ENCODE data around the gene CACNA1D.

The CACNA1D gene

GRCh38 chr3:53813229-53813628 lies 318.8 kb downstream of the CACNA1D start:
- no peak for DNase-seq

GRCh38 chr3:53813876-53814275 lies 319.5 kb downstream of the CACNA1D start:
- DNase-seq: no peak

GRCh38 chr3:53815067-53815466 lies 320.7 kb downstream of the CACNA1D start:
- DNase-seq: no peak

- DNase-seq: no peak
Measured at GRCh38 chr3:53815651-53816050, 321.2 kb downstream of the CACNA1D start.

- no peak for DNase-seq
Measured at GRCh38 chr3:53816425-53816824, 322.0 kb downstream of the CACNA1D start.

- DNase-seq: no peak
Measured at GRCh38 chr3:53817211-53817610, 322.8 kb downstream of the CACNA1D start.

GRCh38 chr3:53817809-53818208 lies 323.4 kb downstream of the CACNA1D start:
- no peak for DNase-seq

GRCh38 chr3:53818221-53819162 lies 324.1 kb downstream of the CACNA1D start:
- DNase-seq: no peak

- no peak for DNase-seq
Measured at GRCh38 chr3:53819163-53819868, 324.9 kb downstream of the CACNA1D start.

- no peak for DNase-seq
Measured at GRCh38 chr3:53820084-53820483, 325.7 kb downstream of the CACNA1D start.

GRCh38 chr3:53820756-53821580 lies 326.6 kb downstream of the CACNA1D start:
- no peak for DNase-seq

GRCh38 chr3:53821631-53822121 lies 327.3 kb downstream of the CACNA1D start:
- DNase-seq: no peak

GRCh38 chr3:53822331-53822741 lies 327.9 kb downstream of the CACNA1D start:
- no peak for DNase-seq

- no peak for DNase-seq
Measured at GRCh38 chr3:53823026-53823955, 328.9 kb downstream of the CACNA1D start.

- no peak for DNase-seq
Measured at GRCh38 chr3:53823956-53824657, 329.7 kb downstream of the CACNA1D start.

GRCh38 chr3:53824795-53825194 lies 330.4 kb downstream of the CACNA1D start:
- no peak for DNase-seq

GRCh38 chr3:53826048-53826447 lies 331.6 kb downstream of the CACNA1D start:
- no peak for DNase-seq

GRCh38 chr3:53828581-53828980 lies 334.2 kb downstream of the CACNA1D start:
- DNase-seq: no peak

GRCh38 chr3:53829605-53830004 lies 335.2 kb downstream of the CACNA1D start:
- DNase-seq: no peak

- no peak for DNase-seq
Measured at GRCh38 chr3:53830944-53831343, 336.5 kb downstream of the CACNA1D start.

- DNase-seq: no peak
Measured at GRCh38 chr3:53833053-53833645, 338.7 kb downstream of the CACNA1D start.
